GM10266 (cell line): ENCODE measurements around the gene TNIK.

Experiments
- DNase-seq: peaks from one replicate; pipeline ENCODE4 v3.0.0; 2012; ENCODE audit errors: extremely low spot score
- TF ChIP-seq, protein P1 (sequence below): IDR thresholded peaks from 2 replicates; pipeline ENCODE4 v1.5.1; 2012; ENCODE audit warnings: mild to moderate bottlenecking, low read depth; ENCODE audit not compliant: control insufficient read depth, insufficient read depth; ENCODE audit errors: missing control alignments

TNIK gene

DNA sequence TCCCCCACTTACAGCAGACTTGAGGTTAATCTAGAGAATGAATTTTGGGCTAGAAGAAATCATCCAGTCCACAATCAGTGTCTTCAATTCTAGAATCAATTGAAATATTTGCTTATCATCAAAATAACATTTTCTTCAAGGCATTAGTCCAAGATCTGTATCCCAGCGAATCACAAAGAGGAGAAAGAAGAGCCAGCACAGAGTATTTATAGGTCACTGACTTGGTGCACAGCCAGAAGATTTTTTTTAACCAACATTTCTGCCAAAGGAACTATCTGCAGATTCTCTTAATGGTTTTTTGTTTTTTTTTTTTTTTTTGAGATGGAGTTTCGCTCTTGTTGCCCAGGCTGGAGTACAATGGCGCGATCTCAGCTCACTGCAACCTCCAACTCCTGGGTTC is 178.2 kb downstream of the TNIK start:
- TF ChIP-seq, protein P1, sequence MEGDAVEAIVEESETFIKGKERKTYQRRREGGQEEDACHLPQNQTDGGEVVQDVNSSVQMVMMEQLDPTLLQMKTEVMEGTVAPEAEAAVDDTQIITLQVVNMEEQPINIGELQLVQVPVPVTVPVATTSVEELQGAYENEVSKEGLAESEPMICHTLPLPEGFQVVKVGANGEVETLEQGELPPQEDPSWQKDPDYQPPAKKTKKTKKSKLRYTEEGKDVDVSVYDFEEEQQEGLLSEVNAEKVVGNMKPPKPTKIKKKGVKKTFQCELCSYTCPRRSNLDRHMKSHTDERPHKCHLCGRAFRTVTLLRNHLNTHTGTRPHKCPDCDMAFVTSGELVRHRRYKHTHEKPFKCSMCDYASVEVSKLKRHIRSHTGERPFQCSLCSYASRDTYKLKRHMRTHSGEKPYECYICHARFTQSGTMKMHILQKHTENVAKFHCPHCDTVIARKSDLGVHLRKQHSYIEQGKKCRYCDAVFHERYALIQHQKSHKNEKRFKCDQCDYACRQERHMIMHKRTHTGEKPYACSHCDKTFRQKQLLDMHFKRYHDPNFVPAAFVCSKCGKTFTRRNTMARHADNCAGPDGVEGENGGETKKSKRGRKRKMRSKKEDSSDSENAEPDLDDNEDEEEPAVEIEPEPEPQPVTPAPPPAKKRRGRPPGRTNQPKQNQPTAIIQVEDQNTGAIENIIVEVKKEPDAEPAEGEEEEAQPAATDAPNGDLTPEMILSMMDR = no peak
- no peak for DNase-seq

DNA sequence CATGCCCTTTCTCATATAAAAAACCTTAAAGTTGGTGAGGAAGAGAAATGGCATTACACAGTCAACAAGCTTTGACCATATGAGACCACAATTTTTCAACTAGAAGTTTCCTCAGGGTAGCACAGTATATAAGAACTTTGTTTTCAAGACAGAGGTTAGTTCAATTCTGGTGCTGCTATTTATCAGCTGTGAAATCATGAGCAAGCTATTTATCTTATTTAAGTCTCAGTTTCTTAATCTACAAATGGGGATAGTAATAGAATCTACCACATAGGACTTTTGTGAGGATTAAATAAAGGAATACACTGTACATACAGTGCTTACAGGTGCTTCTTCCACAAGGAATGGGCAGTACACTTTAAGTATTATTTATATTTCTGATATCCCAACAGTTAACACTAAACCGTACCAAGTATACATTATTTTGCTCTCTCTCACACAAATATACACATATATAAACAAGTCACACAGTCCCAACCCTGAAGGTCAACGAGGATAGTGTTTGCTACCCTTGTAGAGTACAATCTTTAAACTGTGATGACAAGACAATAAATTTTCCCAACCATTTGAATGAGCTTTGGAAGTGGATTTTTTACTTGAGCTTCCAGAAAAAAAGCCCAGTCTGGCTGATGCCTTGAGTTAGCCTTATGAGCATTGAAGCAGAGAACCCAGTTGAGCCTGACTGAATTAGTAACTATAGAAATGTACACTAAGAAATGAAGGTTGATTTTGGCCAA is 178.8 kb downstream of the TNIK start:
- TF ChIP-seq, protein P1 = no peak
- DNase-seq = no peak

DNA sequence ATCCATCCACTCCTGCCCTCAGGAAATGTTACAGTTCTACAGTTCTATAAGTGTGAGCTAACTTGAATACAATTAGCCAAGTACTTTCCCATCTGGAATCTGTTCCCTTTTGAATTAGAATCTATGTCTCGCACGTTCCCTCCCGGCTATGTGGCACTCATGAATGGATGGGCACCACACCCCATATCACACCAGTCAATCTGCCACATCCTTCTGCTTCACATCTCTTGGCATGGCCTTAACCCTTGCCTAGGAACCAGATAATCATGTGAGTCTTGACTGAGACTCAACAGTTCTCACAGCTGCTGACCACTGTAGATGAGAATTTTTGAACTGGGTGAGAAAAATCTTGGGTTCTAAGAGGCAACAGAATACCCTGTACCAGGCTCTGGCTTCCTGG is 180.2 kb downstream of the TNIK start:
- no peak for DNase-seq
- TF ChIP-seq, protein P1 = no peak

DNA sequence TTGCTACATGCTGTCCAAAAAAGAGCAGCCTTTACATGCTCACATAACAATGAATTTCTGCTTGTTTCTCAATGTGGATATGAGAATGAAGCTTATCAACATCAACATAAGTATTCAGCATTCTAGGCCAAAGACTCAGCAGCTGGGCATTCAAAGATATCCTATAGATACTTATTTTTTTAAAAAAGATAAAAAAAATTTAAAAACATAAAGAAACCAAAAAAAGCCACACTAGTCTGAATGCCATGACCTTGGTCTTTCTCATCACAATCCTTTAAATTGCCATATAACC is 182.0 kb downstream of the TNIK start:
- DNase-seq = no peak
- TF ChIP-seq, protein P1 = no peak

DNA sequence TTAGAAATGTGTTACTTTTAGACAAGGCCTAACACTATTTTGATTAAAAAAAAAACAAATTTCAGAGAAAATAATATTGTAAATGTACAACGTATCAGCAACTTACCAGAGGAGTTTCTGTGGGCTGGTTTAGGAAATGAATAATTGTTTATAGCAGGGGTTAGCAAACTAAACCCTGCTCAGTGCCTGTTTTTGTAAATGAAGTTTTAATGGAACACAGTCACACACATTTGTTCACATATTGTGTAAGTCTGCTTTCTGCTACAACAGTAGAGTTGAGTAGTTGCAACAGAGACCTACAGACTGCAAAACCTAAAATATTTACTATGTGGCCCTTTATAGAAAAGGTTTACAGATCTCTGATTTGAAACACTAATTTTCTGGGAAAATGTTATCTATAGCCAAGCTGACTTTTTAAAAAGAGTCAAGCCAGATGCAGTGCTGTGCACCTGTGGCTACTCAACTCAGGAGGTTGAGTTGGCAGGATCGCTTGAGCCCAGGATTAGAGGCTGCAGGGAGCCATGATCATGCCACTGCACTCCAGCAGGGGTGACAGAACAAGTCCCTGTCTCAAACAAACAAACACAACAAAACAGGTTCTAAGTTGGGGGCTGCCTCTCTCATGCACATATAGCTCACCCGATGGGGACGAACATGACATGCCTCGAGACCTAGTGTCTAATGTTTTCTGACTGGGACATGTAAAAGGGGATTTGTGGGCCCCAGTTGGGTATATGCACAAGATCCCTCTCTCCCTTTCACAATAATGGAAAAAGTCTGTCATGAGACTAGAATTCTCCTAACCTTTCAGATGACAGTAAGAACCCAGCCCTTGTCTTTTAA is 182.5 kb downstream of the TNIK start:
- no peak for DNase-seq
- TF ChIP-seq, protein P1 = no peak

DNA sequence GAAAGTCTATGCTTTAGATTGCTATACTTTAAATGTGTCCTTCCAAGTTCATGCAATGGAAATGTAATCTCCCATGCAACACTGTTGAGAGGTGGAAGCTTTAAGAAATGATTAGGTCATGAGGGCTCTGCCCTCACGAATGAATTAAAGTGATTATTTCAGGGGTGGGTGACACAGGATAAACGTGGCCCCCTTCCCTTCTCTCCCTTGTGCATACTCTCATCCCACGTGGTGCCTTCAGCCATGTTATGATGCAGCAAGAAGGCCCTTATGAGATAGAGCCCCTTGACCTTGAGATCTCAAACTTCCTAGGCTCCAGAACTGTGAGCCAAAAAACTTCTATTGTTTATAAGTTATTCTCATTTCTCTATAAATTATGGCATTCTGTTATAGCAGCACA is 183.3 kb downstream of the TNIK start:
- DNase-seq = no peak
- TF ChIP-seq, protein P1 = no peak

DNA sequence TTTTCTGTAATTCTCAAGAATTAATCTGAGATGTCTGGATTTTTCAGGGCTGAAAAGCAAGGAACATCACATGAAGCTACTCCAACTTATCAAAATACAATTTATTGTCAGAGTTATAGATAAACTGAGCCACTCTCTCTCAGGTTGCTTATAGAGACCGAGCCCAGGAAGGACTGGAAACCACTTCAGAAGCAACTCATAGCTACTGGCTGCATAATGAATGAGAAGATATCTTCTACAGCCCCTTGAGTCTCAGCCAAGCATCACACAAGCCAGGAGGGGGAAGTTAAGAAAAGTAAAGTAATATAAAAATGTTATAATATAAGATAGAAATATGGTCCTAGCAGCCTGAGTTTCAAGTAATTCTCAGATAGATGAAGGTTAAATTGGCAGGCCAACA is 186.0 kb downstream of the TNIK start:
- TF ChIP-seq, protein P1 = no peak
- DNase-seq = no peak
